Fibroblast of lung (primary cell): ENCODE measurements around the gene GATA1. TPM values are rescaled to one million over a fixed set of nuclear protein-coding genes. Genes with fewer than 3 reads are reported as not detected.

Experiments used
- DNase-seq, 2 donors: peaks; one replicate each; pipeline versions ENCODE4 v3.0.0 to v3.0.0-alpha.2; 2010; ENCODE audit warnings: low read depth in 2 of 2
- H2AFZ ChIP-seq: 2 replicates; pipeline ENCODE4 v1.5.1; 2012; ENCODE audit warnings: low read length, control low read depth, inconsistent platforms
- H3K27ac ChIP-seq: 2 replicates; pipeline ENCODE4 v1.5.1; 2011; ENCODE audit warnings: low read length, control low read depth; ENCODE audit not compliant: insufficient read depth
- H3K27me3 ChIP-seq: 2 replicates; pipeline ENCODE4 v1.5.1; 2011; ENCODE audit warnings: mild to moderate bottlenecking, low read length; ENCODE audit not compliant: control insufficient read depth, insufficient read depth
- H3K36me3 ChIP-seq: 2 replicates; pipeline ENCODE4 v1.5.1; 2011; ENCODE audit warnings: low read length; ENCODE audit not compliant: control insufficient read depth, insufficient read depth
- H3K4me1 ChIP-seq: 2 replicates; pipeline ENCODE4 v1.5.1; 2011; ENCODE audit warnings: low read length; ENCODE audit not compliant: control insufficient read depth, insufficient read depth; ENCODE audit errors: extremely low read depth
- H3K4me2 ChIP-seq: 2 replicates; pipeline ENCODE4 v1.5.1; 2011; ENCODE audit warnings: low read length, control low read depth; ENCODE audit not compliant: insufficient read depth; ENCODE audit errors: extremely low read depth
- H3K4me3 ChIP-seq, 4 experiments: fragments of 200-600 bp in 1 of 4; sonication (generic) in 1 of 4; replicated peaks in 1 of 4; 2 replicates each; pipeline ENCODE4 v1.5.1; 2011 to 2016; ENCODE audit warnings: low read length in 4 of 4, low read depth in 3 of 4, mild to moderate bottlenecking in 3 of 4, control low read depth in 2 of 4, inconsistent platforms in 1 of 4, mixed read lengths in 1 of 4; ENCODE audit not compliant: insufficient read depth in 1 of 4; ENCODE audit errors: control extremely low read depth in 1 of 4
- H3K79me2 ChIP-seq: 2 replicates; pipeline ENCODE4 v1.5.1; 2012; ENCODE audit warnings: mild to moderate bottlenecking, low read length, inconsistent platforms; ENCODE audit not compliant: control insufficient read depth, insufficient read depth
- H3K9ac ChIP-seq: 2 replicates; pipeline ENCODE4 v1.5.1; 2011; ENCODE audit warnings: mild to moderate bottlenecking, low read length, control low read depth; ENCODE audit not compliant: insufficient read depth
- H3K9me3 ChIP-seq: 2 replicates; pipeline ENCODE4 v1.5.1; 2012; ENCODE audit warnings: low read depth, low read length; ENCODE audit not compliant: control insufficient read depth, insufficient read depth
- H4K20me1 ChIP-seq: 2 replicates; pipeline ENCODE4 v1.5.1; 2011; ENCODE audit warnings: low read length; ENCODE audit not compliant: control insufficient read depth, insufficient read depth; ENCODE audit errors: extremely low read depth
- CTCF ChIP-seq, 2 donors: IDR thresholded peaks in 1 of 2; conservative IDR thresholded peaks in 1 of 2; 1 replicate in 1 of 2; 2 replicates in 1 of 2; pipeline ENCODE4 v1.5.1; 2011 to 2012; ENCODE audit warnings: low read length in 2 of 2, control low read depth in 1 of 2, inconsistent platforms in 1 of 2, low read depth in 1 of 2, mild to moderate bottlenecking in 1 of 2
- EZH2 ChIP-seq: IDR thresholded peaks from 2 replicates; pipeline ENCODE4 v1.5.1; 2012; ENCODE audit warnings: low read length, control low read depth, mild to moderate bottlenecking; ENCODE audit errors: missing control alignments
- polyA plus RNA-seq, 2 donors: library from polyadenylated mRNA; depleted of rRNA in 1 of 2; stranded (reverse) in 1 of 2; unstranded in 1 of 2; fragments of >200 nt; gene quantifications; 2 replicates each; pipeline ENCODE4 v1.2.1, GENCODE V29; 2011 to 2012; ENCODE audit warnings: missing spikeins in 1 of 2
- total RNA-seq: library from RNA; depleted of rRNA; stranded (reverse); fragments of >200 nt; gene quantifications from 2 replicates; pipeline ENCODE4 v1.2.1, GENCODE V29; 2014

GATA1 gene
- total and polyA plus RNA-seq, 2 donors (not counting 1 experiment from before 2014, with no cell fraction given): not detected

GRCh38 chrX:48789366-48790220 is 3.2 kb downstream of the GATA1 start:
- Histone ChIP-seq H2AFZ (no peak overlapping the region), H3K4me2 (no peak overlapping the region), H4K20me1 (no peaks in the 10 kb centered on the region), H3K4me3 (no peak overlapping the region), H3K9ac (no peak overlapping the region), H3K79me2 (no peaks in the 10 kb centered on the region), H3K4me1 (no peaks in the 10 kb centered on the region), H3K27me3 (no peaks in the 10 kb centered on the region), H3K36me3 (no peaks in the 10 kb centered on the region), H3K9me3 (no peaks in the 10 kb centered on the region), H3K27ac (no peak overlapping the region)
- DNase-seq: no peak
- TF ChIP-seq CTCF (conservative IDR thresholded peaks at IDR 0.05 in 1 of 2, IDR thresholded peaks at IDR 0.05 in 1 of 2; ENCODE audit: low read depth in 1 of 2, low read length in 2 of 2): no peak
- TF ChIP-seq EZH2: no peak

GRCh38 chrX:48790477-48790876 is 4.1 kb downstream of the GATA1 start:
- no peaks in the 10 kb centered on the region for H3K4me1 ChIP-seq
- no peaks in the 10 kb centered on the region for H3K79me2 ChIP-seq
- DNase-seq: no peak

More at GRCh38 chrX:48790477-48790876, 4.1 kb downstream of the GATA1 start:
- H2AFZ ChIP-seq: no peak overlapping the region
- H3K27me3 ChIP-seq: no peaks in the 10 kb centered on the region
- H3K9me3 ChIP-seq: no peaks in the 10 kb centered on the region
- H3K4me3 ChIP-seq: no peak overlapping the region
- no peaks in the 10 kb centered on the region for H4K20me1 ChIP-seq
- no peak overlapping the region for H3K4me2 ChIP-seq
- H3K36me3 ChIP-seq: no peaks in the 10 kb centered on the region
- no peak for TF ChIP-seq EZH2
- TF ChIP-seq CTCF (conservative IDR thresholded peaks at IDR 0.05 in 1 of 2, IDR thresholded peaks at IDR 0.05 in 1 of 2; ENCODE audit: low read depth in 1 of 2, low read length in 2 of 2): no peak
- H3K9ac ChIP-seq: no peak overlapping the region
- no peak overlapping the region for H3K27ac ChIP-seq
